Calu3 (cell line): ENCODE measurements around the gene GLI3. TPM values are rescaled to one million over a fixed set of nuclear protein-coding genes. Genes with fewer than 3 reads are reported as not detected.

Experiments used
- BruUV-seq: library from RNA; stranded (reverse); fragments of 400-500 nt; replicated peaks from 2 replicates; lab custom pipeline; 2021; lab: Mats Ljungman, UMichigan
- CTCF ChIA-PET: fragments of 300-600 bp; sonication (Branson Sonifier 250); formaldehyde crosslinking; loops from one replicate; lab custom pipeline; 2022; ENCODE audit warnings: antibody characterized with exemption; lab: Charles Lee
- DNase-seq: peaks from one replicate; pipeline ENCODE4 v3.0.0; 2022
- H3K27ac Mint-ChIP-seq: one replicate; pipeline ENCODE4 v1.8.0; 2022; ENCODE audit warnings: mixed read lengths; ENCODE audit not compliant: unreplicated experiment
- H3K27me3 Mint-ChIP-seq: one replicate; pipeline ENCODE4 v1.8.0; 2022; ENCODE audit warnings: mixed read lengths; ENCODE audit not compliant: unreplicated experiment
- H3K36me3 Mint-ChIP-seq: one replicate; pipeline ENCODE4 v1.8.0; 2022; ENCODE audit warnings: mild to moderate bottlenecking, moderate library complexity, mixed read lengths; ENCODE audit not compliant: insufficient read depth, unreplicated experiment
- H3K4me1 Mint-ChIP-seq: one replicate; pipeline ENCODE4 v1.8.0; 2022; ENCODE audit warnings: mild to moderate bottlenecking, low read depth, mixed read lengths; ENCODE audit not compliant: unreplicated experiment
- H3K4me3 Mint-ChIP-seq: one replicate; pipeline ENCODE4 v1.8.0; 2022; ENCODE audit warnings: mild to moderate bottlenecking, low read depth, moderate library complexity, mixed read lengths; ENCODE audit not compliant: unreplicated experiment
- H3K9me3 Mint-ChIP-seq: one replicate; pipeline ENCODE4 v1.8.0; 2022; ENCODE audit warnings: low read depth, mixed read lengths; ENCODE audit not compliant: unreplicated experiment
- intact Hi-C: fragments of 100-400 bp; cut with micrococcal nuclease; formaldehyde crosslinking; loops from one replicate; pipeline ENCODE4 v1.10.0; 2022; ENCODE audit not compliant: unreplicated experiment
- total RNA-seq: library from RNA; stranded (reverse); gene quantifications from 2 replicates; pipeline ENCODE4 v1.2.3, GENCODE V29; 2022
- TF ChIP-seq, protein P1 (sequence below): fragments of 200-600 bp; IDR thresholded peaks from one replicate; pipeline ENCODE4 v1.8.0; 2022; ENCODE audit warnings: antibody characterized with exemption; ENCODE audit not compliant: unreplicated experiment

Gene GLI3
- total RNA-seq, 1 experiment from 2014 or later: not detected

- H3K27ac Mint-ChIP-seq: no peak overlapping the region
- TF ChIP-seq, protein P1, sequence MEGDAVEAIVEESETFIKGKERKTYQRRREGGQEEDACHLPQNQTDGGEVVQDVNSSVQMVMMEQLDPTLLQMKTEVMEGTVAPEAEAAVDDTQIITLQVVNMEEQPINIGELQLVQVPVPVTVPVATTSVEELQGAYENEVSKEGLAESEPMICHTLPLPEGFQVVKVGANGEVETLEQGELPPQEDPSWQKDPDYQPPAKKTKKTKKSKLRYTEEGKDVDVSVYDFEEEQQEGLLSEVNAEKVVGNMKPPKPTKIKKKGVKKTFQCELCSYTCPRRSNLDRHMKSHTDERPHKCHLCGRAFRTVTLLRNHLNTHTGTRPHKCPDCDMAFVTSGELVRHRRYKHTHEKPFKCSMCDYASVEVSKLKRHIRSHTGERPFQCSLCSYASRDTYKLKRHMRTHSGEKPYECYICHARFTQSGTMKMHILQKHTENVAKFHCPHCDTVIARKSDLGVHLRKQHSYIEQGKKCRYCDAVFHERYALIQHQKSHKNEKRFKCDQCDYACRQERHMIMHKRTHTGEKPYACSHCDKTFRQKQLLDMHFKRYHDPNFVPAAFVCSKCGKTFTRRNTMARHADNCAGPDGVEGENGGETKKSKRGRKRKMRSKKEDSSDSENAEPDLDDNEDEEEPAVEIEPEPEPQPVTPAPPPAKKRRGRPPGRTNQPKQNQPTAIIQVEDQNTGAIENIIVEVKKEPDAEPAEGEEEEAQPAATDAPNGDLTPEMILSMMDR: no peak
- BruUV-seq: no TSS peak
- intact Hi-C loops: no loop called here
- no peak overlapping the region for H3K4me3 Mint-ChIP-seq
- CTCF ChIA-PET: no interaction called here
- H3K4me1 Mint-ChIP-seq: no peaks in the 10 kb centered on the region
- no peaks in the 10 kb centered on the region for H3K36me3 Mint-ChIP-seq
- no peaks in the 10 kb centered on the region for H3K9me3 Mint-ChIP-seq
- peaks cover 22% of the 10 kb centered on the region for H3K27me3 Mint-ChIP-seq
- no peak for DNase-seq
Measured at GRCh38 chr7:41984888-41985287, 252.1 kb downstream of the GLI3 start.

- no peaks in the 10 kb centered on the region for H3K9me3 Mint-ChIP-seq
- DNase-seq: no peak
- no peak overlapping the region for H3K4me3 Mint-ChIP-seq
- BruUV-seq: no TSS peak
- H3K4me1 Mint-ChIP-seq: no peaks in the 10 kb centered on the region
- no peak overlapping the region for H3K27ac Mint-ChIP-seq
- TF ChIP-seq, protein P1: no peak
- H3K36me3 Mint-ChIP-seq: no peaks in the 10 kb centered on the region
- intact Hi-C loops: no loop called here
- H3K27me3 Mint-ChIP-seq: peaks cover 27% of the 10 kb centered on the region
- CTCF ChIA-PET: interaction anchor here (1.4 kb wide), 1 partner anchor 38 kb away, joined by 5 read pairs; no protein-coding TSS in a partner anchor
Measured at GRCh38 chr7:41981046-41982040, 255.7 kb downstream of the GLI3 start.

GRCh38 chr7:41979834-41980307 lies 257.1 kb downstream of the GLI3 start:
- H3K27me3 Mint-ChIP-seq: peaks cover 42% of the 10 kb centered on the region
- TF ChIP-seq, protein P1: peak; percentile 69
- CTCF ChIA-PET: interaction anchor here (0.5 to 3.7 kb wide), 4 partner anchors 24 to 897 kb away, joined by 3 to 15 read pairs (median 4); no protein-coding TSS in a partner anchor
- H3K9me3 Mint-ChIP-seq: no peaks in the 10 kb centered on the region
- no peak overlapping the region for H3K27ac Mint-ChIP-seq
- H3K4me1 Mint-ChIP-seq: no peaks in the 10 kb centered on the region
- no peaks in the 10 kb centered on the region for H3K36me3 Mint-ChIP-seq
- H3K4me3 Mint-ChIP-seq: no peak overlapping the region
- intact Hi-C loops: no loop called here
- no TSS peak for BruUV-seq
- DNase-seq: peak; percentile 26

- no peak for DNase-seq
- CTCF ChIA-PET: interaction anchor here (3.7 kb wide), 1 partner anchor 865 kb away, joined by 15 read pairs; no protein-coding TSS in a partner anchor
- BruUV-seq: no TSS peak
- Mint-ChIP-seq H3K36me3 (no peaks in the 10 kb centered on the region), H3K9me3 (no peaks in the 10 kb centered on the region), H3K4me1 (no peaks in the 10 kb centered on the region), H3K4me3 (no peak overlapping the region), H3K27me3 (peaks cover 52% of the 10 kb centered on the region), H3K27ac (no peak overlapping the region)
- TF ChIP-seq, protein P1: no peak
- intact Hi-C loops: no loop called here
Measured at GRCh38 chr7:41978858-41979257, 258.2 kb downstream of the GLI3 start.
